Fibroblast of the conjunctiva (primary cell): ENCODE results near the gene UGDH.
"Not testable (repeated sequence)": the region's sequence is repeated elsewhere in the genome, so short reads cannot be mapped to it uniquely, and the experiment has no call there.

ENCODE experiments used
- DNase-seq: peaks from one replicate; pipeline ENCODE4 v3.0.0-alpha.2; 2010; ENCODE audit warnings: low read depth

UGDH gene

DNA sequence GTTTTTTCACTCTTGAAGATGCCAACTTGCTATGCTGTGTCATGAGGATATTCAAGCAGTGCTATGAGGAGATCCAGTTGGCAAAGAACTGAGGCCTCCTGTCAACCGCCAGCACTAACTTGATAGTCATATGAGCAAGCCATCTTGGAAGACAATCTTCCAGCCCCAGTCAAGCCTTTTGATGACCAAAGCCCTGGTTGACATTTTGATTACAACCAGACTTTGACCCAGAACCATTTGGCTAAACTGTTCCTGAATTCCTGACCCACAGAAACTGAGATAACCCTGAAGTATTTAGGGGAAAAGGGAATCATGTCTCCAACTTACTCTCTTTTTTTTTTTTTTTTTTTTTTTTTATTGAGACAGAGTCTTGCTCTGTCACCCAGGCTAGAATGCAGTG is 32.9 kb downstream of the UGDH start:
- no peak for DNase-seq

- no peak for DNase-seq
Measured at GRCh38 chr4:39490322-39490721, 36.9 kb downstream of the UGDH start.

DNA sequence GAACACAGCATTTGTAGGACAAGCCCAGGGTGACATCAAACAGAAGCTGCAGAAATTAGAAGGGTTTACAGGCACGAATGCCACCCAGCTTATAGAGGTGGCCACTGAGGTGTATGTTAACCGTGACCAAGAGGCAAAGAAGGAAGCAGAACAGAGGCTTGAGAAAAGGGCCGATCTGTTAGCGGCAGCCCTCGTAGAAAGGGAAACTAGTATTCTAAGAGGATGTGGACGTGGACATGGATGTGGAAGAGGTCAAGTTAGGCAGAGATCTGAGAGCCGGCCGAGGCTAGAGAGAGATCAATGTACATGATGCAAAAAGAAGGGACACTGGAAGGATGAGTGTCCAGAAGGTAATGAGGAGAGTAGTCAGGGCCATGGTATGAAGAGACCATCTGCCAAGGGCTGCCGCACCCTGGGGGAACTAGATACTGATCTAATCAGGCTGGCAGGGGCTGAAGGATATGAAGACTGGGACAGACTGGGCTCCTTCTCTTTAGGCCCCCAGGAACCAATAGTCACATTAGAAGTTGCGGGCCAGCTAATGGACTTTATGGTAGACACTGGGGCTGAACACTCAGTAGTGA is 40.9 kb downstream of the UGDH start:
- no peak for DNase-seq

GRCh38 chr4:39484582-39485272 is 42.5 kb downstream of the UGDH start:
- no peak for DNase-seq

DNA sequence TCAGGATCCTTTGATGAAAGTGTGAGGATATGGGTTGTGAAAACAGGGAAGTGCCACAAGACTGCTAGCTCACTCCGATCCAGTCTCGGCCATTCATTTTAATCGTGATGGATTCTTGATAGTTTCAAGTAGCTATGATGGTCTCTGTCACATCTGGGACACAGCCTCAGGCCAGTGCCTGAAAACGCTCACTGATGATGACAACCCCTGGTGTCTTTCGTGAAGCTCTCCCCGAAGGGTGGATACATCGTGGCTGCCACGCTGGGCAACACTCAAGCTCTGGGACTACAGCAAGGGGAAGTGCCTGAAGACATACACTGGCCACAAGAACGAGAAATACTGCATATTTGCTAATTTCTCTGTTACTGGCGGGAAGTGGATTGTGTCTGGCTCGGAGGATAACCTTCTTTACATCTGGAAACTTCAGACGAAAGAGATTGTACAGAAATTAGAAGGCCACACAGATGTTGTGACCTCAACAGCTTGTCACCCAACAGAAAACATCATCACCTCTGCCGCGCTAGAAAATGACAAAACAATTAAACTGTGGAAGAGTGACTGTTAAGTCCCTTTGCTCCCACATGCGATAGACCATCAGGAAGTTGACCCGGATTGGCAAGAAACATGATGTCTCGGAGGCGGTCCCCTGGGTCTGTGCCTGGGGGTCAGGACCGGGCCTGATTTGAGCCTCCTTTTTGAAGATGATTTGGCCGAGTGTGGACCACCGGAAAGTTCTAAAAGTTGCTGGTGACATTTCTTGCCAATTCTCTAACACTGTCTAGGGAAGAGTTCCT is 46.1 kb downstream of the UGDH start:
- DNase-seq: no peak

- DNase-seq: no peak
Measured at GRCh38 chr4:39480251-39480650, 47.0 kb downstream of the UGDH start.

GRCh38 chr4:39476187-39476895 is 50.9 kb downstream of the UGDH start:
- DNase-seq: no peak

DNA sequence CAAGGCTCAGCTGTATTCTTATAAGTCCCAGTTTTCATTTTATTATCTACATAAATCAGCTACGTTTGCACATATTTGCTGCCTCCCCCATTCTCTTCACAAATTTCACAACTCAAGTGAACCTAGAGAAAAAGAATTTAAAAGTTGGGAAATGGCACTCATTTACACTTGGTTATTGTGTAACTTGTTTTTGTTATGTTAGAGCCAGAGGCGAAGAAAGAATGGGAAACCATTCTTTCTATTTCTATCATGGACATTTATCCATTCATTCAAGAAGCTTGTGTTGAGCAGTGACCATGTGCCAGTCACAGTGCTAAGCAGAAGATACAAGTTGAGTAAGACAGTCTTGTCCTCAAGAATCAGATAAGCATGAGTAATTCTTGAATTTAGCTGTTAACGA is 54.8 kb downstream of the UGDH start:
- DNase-seq: no peak

GRCh38 chr4:39470402-39470801 is 56.8 kb downstream of the UGDH start:
- DNase-seq: no peak

DNA sequence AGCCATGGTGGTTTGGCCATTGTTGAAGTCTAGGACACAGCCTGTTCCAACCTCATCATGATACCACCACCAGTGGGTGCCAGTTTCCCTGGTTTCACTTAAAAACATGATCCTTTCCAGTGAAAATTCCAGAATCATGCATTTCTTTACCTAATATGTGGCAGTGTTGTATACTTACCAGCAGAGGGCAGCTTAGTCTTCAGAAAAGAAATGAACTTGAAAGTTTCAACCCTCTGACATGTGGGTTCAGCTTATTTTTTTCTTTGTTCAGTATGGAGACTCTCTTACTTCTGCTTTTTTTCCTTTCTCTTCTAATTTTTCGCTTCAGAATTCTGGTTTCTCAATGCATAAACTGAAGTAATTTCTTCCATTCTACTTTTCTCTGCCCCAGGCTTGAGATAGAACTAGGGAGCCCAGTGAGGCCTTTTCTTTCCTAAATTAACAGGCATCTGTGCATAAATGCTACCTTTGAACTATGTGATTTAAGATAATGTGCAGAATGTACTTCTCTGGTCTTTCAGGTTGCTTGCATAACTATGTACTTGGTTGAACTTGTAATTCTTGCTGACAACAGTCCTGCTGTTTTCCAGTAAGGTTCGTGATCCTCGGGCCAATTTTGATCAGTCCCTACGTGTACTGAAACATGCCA is 57.7 kb downstream of the UGDH start:
- DNase-seq: peak; percentile 79

GRCh38 chr4:39467464-39467863 is 59.8 kb downstream of the UGDH start:
- DNase-seq: no peak

DNA sequence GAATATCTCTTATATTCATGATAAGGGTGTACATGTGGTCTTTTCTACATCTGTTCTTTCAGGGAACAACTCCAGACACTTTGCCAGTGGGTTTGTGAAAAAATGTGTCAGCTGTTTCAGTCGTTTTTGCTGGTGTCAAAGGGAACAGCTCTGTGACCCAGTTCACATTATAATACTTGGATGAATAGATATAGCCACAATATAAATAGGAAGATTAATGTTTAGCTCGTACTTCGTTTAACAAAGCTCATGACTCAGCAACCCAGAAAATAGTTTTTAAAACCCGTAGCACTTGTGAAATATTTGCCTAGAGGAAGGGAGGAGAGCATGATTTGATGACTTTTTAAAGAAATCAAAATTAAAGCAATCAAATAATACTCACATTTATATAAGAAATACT is 60.5 kb downstream of the UGDH start:
- no peak for DNase-seq

DNA sequence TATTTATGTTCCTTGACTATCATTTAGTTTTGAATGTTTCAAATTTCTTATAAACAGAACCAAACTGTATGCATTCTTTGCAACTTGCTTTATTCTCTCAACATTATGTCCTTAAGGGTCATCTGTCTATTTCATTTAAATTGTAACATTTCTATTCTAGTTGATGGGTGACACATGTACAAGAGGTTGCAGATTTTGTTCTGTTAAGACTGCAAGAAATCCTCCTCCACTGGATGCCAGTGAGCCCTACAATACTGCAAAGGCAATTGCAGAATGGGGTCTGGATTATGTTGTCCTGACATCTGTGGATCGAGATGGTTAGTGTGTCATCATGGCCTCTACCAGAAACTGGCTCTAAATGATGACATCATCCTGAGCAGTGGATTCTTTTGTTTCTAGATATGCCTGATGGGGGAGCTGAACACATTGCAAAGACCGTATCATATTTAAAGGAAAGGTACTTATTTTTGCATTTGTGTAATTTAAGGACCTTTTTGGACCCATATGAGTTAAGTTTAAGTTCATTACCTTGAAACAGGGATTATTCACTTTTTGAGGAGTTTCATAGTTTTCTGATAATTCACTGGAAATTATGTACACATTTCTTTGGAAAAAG is 62.2 kb downstream of the UGDH start:
- DNase-seq: peak; percentile 62

GRCh38 chr4:39458505-39459300 is 68.5 kb downstream of the UGDH start, which contains the start of the genes LIAS and RPL9:
TSS of gene LIAS (plus strand) at chr4:39459056. CDS start at chr4:39459118, 62 bp downstream.
TSS of gene RPL9 (minus strand) at chr4:39458922. CDS start at chr4:39458439, 483 bp downstream.
- peak; percentile 99 for DNase-seq

DNA sequence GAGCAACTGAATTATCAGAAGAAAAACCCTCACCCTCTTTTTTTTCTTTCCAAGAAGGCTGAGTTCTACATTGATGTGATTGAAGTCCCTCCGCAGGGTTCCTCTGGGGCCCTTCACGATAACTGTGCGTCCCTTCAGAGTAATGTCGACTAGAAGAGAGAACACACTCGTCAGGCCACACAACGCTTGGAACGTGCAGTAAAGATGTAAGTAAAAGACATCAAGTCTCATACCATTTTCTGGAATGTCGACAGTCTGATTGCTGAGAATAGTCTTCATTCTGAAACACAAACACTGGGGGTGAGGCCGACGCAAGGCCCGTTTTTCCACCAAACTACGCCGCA is 69.1 kb downstream of the UGDH start:
- DNase-seq: not testable (repeated sequence)

DNA sequence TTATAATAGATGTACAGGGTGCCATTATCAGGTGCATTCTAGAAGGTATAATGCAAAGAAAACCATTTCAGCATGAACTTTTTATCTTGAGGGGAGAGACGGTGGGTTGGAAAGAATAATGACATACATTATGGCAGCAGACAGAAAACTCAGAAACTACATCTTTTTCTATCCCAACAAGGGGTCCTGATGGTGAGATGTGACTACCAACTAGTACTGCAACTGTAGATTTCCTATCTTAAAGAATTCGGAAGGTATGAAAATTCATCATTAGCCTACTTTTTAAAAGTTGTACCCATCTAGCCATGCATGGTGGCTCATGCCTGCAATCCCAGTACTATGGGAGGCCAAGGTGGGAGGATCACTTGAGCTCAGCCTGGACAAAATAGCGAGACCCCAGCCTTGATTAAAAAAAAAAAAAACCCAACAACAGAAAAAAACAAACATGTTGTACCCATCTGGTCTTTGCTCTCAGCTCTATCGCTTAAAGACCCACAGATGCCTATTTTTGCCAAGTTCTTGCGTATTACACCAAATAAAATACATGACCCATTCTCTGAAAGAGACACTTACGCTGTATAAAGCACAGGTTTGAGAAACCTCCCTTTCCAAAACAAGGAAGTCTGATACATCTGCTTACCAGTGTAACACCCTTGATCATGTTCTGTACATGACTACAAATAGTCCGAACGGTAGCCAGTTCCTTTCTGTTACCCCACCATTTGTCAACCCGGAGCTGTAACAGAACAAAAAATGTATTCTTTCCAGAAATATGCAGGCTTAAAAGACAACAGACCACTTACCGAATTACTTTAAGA is 70.1 kb downstream of the UGDH start:
- DNase-seq: no peak

DNA sequence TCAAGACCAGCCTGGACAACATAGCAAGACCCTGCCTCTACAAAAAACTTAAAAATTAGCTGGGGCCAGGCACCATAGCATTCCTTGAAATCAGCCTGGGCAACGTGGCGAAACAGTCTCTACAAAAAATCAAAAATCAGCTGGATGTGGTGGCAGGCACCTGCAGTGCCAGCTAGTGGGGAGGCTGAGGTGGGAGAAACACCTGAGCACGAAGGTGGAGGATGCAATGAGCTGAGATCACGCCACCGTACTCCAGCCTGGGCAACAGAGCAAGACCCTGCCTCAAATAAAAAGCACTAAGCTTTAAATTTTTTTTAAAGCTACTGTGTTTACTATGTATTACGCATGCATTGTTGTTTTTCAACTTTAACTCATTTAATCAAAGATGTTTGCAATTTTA is 71.8 kb downstream of the UGDH start:
- no peak for DNase-seq

DNA sequence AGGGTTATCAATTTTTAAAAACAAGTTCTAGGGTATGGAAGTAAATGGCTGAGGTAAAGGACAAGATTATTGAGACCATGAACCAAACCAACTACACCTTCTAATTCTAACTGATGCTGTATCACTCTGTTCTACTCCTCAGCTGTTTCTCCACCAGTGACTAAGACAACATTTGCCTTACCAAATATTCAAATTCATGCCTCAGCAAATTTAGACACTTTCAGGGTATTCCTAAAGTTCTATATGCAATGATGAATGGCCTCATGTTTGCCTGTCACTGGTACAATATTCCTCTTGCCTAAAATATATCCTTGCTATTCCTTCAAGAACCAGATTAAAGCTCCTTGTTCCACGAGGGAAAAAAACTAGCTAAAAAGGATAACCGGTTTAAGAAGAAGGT is 73.5 kb downstream of the UGDH start:
- no peak for DNase-seq

GRCh38 chr4:39452860-39453587 is 74.2 kb downstream of the UGDH start:
- DNase-seq: no peak
